T-helper 1 cell treated with Interleukin-12 subunit alpha and Interleukin-12 subunit beta and Interleukin-4 antibody, amounts not matched to agents 30 ng/mL and 1 ng/mL, for 36 hours (primary cell): ENCODE results near the gene RWDD2A. TPM values are rescaled to one million over a fixed set of nuclear protein-coding genes. Genes with fewer than 3 reads are reported as not detected.

Experiments used
- intact Hi-C: fragments of 100-400 bp; cut with micrococcal nuclease; formaldehyde crosslinking; loops from one replicate; pipeline ENCODE4 v1.15.1; 2024
- total RNA-seq: library from RNA; stranded (reverse); gene quantifications from 2 replicates; pipeline ENCODE4 v1.2.3, GENCODE V29; 2022

RWDD2A gene
- total RNA-seq: 1.4 TPM in 2 replicates

DNA sequence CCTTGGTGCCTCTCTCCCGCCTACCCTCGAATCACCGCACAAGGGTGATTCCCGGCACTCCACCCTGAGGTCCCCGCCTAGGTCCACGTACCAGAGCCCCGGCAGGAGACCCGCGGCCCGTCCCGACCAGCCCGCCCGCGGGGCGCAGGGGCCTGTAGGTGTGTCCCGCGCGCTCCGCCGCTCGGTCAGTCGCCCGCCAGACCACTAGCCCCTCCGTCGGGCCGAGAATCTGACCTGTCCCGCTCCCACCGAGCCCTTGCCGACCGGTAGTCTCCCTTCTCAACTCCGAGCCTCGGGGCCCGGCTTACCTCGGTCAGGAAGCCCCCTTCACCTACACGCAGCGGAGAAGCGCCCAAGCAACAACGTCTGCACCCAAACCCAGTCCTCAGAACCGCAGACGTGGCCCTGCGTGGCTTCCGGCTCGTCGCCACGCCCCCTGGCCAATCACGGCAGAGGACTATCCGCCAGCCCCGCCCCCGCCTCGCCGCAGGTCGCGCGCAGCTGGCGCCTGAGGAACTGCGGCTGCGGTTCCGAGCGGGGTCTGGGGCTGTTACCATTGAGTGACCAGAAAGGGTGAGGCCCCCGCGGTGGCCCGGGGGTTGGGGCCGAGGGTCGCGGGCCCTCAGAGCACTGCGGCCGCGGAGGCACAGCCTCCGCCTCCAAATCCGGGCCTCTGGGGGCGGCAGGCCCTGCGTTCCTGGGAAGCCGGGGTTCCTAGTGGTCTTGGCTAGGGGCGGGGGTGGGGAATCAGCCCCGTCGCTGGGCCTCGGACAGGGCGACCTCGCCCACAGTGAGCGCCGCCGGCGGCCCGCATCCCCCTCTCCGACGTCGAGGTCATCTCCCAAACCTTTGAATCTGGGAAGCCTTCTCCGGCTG is at the start of gene RWDD2A, which contains the start of gene PGM3:
RWDD2A (plus strand) TSS at position 487 of the 876 bp plus-strand sequence. CDS start 1,095 bp downstream, outside the sequence.
PGM3 (minus strand) TSS at position 395 of the 876 bp plus-strand sequence. CDS start 2,253 bp downstream, outside the sequence.
- intact Hi-C loops: loop anchor here (1.0 to 5.0 kb wide), 6 partner anchors 22 to 1441 kb away; partner anchors contain the start of genes CEP162, CYB5R4, DOP1A and IBTK

DNA sequence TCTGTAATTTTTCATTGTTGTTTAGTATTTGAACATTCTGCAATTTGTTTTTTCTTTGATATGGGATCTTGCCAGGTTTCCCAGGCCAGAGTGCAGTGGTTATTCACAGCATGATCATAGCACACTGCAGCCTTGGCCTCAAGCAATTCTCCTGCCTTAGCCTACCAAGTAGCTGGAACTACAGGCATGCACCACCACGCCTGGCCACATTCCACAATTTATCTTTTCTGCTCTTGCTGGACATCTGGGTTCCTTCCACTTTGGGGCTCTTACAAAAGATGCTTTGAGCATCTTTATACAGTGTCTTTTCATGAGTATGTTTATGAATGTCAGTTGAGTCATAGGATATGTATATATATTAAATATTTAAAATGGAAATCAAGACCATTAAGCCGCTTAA is 42.0 kb upstream of the RWDD2A start:
- intact Hi-C loops: loop anchor here (5.0 kb wide), 1 partner anchor 84 kb away; the partner anchor contains the start of genes DOP1A and UBE3D

DNA sequence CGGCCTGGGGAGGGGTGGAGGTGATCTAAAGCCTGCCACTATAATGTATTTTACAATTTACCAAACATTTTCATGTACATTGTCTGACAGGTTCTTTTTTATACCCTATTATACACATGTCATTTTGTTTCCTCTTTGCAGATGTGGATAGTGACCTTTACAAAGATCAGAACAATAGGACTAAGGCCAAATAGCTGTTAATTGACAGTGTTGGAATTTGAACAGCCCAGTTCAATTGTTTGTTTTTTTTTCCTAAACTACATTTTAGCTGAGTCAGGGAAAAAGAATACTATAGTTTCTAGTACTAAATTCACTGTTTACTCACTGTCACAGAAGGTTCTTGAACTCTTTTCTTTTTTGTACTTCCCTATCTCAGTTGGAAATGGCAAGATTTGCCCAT is 40.2 kb upstream of the RWDD2A start:
- intact Hi-C loops: loop anchor here (5.0 kb wide), 1 partner anchor 86 kb away; the partner anchor contains the start of genes DOP1A and UBE3D

DNA sequence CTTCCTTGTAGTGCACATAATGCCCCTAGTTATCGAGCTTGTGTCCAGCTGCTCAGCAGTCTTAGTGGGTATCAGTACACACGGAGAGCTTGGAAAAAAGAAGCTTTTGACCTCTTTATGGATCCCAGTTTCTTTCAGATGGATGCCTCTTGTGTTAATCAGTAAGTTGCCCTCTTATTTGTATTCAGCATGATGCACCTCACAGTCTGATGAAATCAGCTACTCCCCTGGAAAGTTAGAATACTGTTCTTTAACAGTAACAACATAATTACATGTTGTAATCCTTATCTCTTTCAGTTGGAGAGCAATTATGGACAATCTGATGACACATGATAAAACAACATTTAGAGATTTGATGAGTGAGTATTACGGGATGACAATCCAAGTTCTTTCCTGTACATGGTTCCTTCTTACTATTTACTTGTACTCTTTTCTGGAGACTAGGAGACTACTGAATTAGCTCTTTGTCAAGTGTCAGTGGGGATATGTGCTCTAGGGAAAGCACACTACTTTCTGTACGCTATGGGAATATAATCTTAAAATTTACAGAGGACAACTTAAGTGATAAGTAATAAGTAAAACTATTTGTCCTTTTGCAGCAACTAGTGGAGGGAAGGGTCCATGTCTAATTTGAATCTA is 39.2 kb upstream of the RWDD2A start:
- intact Hi-C loops: loop anchor here (5.0 kb wide), 1 partner anchor 87 kb away; the partner anchor contains the start of genes DOP1A and UBE3D

DNA sequence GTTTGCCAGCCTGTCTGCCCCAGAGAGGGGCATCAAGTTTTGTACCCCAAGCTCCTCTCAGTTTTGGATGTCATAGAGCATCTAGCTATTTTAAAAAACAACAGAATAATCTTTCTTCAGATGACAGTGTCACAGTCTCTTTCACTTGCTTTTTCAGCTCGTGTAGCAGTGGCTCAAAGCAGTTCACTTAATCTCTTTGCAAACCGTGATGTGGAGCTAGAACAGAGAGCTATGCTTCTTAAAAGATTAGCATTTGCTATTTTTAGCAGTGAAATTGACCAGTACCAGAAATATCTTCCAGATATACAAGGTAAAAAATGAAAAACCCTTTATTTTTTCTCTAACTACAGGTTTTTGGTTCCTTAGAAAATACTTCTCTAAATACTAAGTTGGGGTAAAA is 37.4 kb upstream of the RWDD2A start:
- intact Hi-C loops: no loop called here

DNA sequence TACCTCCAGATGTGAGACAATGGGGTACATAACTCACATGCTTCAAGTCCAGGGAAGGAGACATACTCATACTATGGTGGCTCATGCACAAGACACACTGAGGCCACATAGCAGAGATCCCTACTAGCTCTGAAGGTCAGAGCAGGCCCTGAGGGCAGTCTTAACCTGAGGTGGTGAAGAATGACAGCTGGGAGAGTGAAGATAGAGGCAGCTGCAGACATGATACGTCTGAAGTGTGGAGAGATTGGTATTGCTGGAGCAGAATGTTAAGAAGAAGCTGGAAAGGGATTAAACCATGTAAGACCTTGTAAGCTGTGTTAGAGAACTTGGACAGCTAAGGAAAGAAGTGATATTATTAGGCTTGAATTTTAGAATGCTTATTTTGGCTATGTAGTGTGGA is 33.0 kb upstream of the RWDD2A start:
- intact Hi-C loops: no loop called here

DNA sequence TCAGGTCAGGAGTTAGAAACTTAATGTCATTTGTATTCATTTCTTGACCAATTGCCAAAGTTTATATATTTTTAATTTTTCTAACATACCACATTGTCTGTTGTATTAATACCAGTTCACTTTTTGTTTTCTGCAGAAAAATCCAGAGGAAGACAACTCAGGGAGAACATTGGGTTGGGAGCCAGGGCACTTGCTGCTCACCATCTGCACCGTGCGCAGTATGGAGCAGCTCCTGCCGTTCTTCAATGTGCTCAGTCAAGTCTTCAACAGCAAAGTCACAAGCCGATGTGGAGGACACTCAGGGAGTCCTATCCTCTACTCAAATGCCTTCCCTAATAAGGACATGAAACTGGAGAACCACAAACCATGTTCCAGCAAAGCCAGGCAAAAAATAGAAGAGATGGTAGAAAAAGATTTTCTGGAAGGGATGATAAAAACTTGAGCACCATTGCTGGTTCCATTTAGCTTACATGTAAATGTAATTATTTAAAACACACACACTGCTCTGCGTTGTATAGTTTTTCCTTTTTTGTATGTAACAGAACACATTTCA is 25.4 kb upstream of the RWDD2A start:
- intact Hi-C loops: no loop called here

DNA sequence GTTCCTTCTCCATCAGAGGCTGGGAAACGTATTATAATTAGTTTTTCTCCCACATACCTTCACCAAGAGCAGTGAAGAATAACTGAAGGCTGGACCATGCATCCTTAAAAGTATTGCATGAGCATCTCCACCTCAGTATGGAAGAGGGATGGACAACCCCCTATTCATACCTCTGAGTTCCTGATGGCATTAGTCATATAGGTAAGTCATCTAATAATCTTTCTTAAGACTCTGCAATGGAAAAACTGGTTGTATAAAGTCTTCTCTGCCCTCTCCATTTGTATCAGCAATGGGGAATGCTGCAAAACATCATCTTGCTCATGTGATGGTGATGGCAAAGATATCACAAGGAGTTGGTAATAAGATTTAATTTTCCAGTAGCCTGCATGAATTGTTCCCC is 24.6 kb upstream of the RWDD2A start:
- intact Hi-C loops: no loop called here

DNA sequence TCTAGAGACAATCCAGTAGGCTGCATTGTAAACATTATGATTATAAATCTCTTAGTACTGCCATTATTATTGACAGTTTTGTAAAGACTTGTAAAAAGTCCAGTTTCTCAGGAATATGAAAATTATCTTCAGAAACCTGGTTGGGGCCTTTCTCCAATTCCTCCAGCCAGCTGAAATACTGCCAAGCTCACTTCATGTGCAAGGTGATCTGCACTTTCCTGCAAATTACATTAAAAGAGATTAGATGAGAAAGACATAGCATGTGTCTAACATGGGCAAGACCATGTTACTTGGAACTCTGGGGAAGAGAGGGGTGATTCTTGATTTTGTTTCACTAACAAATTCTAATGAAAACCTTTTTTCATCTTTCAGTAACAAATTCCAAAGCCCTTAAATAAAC is 24.1 kb upstream of the RWDD2A start:
- intact Hi-C loops: no loop called here

DNA sequence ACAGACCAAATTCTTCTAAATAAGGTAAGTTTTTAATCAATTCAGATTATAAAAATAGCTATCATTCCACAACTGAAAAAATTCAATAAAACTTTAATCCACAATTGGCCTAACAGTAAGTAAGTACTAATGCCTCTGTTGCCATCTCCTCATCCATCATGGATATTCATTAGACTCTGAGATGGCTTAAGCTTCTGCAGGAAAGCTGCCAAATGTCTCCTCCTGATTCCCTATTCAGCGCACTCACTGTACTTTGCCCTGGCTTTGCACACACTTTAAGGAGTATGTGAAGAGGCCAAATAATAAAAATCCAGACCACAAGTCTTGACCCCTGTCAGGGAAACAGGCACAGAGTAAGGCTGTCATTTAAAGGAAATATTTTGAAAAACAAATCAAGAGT is 23.6 kb upstream of the RWDD2A start:
- intact Hi-C loops: no loop called here

DNA sequence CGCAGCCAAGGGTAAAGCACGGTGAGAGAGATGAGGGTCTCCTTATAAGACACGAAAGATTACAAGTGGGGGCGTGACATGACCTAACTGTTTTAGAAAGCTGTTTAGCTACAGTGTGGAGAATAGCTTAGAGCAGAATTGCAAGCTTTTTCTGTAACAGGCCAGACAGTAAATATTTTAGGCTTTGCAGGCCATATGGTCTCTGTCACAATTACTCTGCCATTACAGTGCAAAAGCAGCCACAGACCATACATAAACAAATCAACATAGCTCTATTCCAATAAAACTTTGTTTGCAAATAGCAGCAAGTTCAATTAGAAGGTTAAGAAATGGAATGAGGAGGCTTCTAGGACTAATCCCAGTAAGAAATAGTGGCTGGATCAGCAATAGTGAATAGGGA is 16.9 kb upstream of the RWDD2A start:
- intact Hi-C loops: no loop called here

DNA sequence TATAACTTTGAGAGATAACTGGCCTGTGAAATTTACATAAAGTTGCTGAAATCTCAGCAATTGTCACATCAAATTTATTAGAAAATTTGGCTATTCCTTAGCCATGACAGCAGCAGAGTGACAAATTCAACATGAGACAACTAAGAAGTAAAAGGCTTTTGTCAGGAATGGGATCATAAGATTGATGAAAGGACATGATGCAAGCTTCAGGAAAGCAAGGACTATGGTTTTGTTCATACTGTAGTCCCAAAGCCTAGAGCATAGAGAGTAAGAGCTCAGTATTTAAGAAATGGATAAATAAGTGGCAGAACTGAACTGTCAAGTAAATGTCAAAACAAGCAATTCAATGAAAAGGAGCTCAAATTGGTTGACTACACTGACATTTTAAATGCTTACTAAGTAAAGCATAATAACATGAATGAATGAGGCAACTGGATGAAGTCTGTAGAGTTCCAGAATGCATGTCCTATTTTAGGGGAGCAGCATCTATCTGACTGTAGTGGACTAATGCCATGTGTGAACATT is 12.7 kb upstream of the RWDD2A start:
- intact Hi-C loops: no loop called here

DNA sequence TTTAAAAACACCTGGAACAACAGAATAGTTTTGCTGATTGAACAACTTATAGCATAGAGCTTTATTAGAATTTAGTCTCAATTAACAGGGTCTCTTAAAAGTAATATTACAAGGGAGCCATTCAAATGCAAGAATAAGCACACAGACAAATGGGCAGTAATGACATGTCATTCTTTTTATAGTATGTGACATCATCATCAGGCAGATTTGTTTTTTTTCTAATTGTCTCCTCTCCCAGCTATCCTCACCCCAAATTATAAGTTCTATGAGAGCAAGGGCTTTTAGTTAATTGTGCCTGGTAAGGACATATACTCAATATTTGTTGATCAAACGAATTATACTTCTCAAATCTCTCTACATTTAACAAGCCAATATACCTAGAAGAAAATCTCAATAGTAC is 11.0 kb upstream of the RWDD2A start:
- intact Hi-C loops: no loop called here

DNA sequence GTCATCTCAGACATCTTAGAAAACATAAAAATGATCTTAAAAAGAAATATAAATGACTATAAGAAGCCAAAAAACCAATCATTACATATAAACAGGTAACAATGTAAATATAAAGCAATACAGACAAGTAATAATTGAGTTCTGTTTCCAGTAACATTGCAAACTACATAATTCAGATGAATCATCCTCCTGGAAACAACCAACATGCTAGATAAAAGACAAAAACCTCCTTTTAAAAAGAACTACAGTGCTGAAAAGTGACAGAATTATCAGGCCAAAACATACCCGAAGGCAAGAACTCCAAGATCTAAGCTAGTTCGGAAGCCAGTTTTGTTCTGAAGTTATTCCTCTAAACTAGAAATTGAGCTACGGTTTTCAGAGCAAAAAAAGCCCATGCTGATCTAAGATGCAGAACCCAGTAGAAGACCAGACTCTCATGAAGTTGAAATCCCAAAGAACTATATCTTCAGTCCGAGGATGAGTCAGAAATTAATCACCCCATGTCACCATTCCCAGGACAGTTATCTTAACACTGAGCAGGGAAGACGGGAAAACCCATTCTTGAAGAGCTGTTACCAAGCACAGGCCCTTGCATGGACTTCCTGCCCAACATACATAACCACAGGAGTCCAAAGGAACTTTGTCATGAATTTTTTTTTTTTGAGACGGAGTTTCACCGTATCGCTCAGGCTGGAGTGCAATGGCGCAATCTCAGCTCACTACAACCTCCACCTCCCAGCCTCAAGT is 9.9 kb upstream of the RWDD2A start:
- intact Hi-C loops: no loop called here

DNA sequence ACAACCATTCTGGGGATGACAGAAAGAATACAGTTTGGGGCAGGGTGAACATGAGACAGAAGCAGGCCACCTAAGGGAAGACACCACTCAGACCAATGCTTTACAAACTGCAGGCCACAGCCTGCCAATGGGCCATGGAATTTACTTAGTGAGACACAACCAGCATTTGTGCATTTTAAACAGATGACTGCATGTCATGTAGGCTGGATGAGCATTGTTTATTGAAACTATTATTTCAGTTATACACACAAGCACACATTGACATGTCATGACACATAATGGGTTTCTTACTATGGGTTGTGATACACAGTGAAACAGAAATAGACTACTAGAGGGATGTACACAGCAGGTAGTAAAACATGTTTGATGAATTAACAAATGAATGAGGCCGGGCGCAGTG is 8.1 kb upstream of the RWDD2A start:
- intact Hi-C loops: no loop called here

DNA sequence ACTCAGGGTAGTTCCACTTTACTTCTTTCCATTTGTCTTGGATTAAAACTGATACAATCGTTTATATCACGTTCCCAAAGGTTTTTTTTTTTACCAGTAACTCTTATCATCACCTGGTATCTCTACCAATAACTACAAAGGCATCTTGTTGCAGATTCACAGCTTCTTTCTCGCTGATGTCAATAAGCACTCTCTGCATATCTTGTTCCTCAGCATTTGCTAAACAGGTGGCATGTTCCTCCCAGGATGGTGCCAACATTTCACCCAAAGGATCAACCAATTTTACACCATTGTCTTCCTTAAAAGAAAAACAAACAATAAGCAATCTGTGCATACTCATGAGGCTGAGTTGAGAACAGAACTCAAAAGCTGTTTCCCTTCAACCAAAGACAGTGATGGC is 4.7 kb upstream of the RWDD2A start:
- intact Hi-C loops: no loop called here

DNA sequence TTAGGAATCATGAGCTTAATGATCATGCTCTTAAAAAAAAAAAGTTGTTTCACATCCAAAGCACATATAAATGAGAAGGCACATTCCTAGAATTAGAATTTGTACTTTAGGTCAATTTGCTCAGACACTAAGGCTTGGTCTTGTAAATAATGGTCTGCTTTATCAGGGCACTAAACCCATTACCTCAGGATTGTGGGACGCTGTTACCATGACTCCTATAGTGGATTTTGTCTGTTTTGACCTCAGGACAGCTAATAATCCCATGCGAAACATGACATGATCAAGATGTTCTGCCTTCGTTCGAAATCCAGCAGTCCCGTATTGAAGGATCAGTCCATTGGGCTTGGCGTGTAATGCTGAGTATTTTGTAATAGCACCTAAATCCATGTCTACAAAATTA is 2.5 kb upstream of the RWDD2A start:
- intact Hi-C loops: loop anchor here (5.0 kb wide), 1 partner anchor 1438 kb away; the partner anchor contains the start of gene TENT5A

DNA sequence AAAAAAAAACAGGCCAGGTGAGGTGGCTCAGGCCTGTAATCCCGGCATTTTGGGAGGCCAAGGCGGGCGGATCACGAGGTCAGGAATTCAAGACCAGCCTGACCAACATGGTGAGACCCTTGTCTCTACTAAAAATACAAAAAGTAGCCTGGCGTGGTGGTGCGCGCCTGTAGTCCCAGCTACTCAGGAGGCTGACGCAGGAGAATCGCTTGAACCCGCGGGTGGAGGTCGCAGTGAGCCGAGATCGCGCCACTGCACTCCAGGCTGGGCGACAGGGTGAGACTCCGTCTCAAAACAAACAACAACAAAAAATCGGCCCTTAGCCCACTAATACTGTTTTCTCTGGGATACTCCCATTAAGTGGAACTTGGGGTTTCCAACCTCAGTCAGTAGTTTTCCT is 1.2 kb upstream of the RWDD2A start:
- intact Hi-C loops: loop anchor here (5.0 kb wide), 1 partner anchor 1440 kb away; the partner anchor contains the start of gene TENT5A

DNA sequence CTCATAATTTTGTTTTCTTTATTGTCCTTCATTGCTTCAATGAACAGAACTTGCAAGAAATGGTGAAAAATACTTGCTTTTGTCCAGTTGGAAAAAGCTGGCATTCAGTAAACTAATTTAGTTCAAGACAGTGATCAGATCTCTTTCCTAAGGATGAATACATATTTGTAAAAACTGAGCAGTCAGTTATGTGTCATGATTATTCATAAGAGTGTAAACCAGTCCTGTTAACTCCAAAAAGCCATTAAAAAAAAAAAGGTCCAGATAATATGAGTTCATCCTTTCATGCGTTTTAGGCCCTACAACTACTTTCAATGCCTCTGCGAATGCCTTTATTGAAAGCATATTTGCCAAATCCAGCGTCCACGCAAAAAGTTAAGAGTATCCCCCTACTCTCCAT is 701 bp upstream of the RWDD2A start:
- intact Hi-C loops: loop anchor here (5.0 kb wide), 1 partner anchor 1440 kb away; the partner anchor contains the start of gene TENT5A

DNA sequence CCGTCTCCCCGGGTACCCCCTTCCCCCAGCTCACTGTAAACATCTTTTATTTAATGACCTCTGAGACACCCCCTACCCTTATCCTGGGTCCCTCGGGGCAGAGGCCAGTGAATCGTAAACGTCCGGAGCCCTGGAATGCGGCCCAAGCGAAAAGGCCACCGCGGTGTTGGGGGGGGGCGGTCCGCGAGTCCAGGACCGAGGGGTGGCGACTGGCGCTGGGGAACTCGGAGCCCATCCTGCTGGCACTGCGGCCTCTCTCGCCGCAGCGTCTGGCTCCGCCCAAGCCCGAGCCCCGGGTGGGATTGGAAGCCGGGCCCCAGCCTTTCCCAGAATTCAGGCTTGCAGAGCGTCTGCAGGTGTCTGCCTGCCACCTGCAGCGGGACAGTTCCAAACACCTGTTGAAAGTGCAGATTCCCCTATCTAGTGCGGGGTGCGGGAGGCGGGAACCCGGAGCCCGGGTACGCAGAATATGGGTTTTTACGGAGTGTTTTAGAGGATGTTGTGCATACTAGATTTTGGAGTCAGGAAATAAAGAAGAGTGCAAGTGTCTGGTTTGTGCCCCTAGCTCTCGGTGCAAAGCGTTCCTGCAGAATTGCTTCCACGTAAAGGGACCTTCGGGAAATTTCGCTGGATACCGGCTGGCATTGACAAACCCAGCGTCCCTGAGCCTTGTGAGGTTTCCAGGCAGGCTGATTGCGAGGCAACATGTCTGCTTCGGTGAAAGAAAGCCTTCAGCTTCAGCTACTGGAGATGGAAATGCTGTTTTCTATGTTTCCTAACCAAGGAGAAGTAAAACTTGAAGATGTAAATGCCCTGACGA is 800 bp downstream of the RWDD2A start:
- intact Hi-C loops: loop anchor here (1.0 to 5.0 kb wide), 6 partner anchors 21 to 1442 kb away; partner anchors contain the start of genes CEP162, CYB5R4, DOP1A and IBTK
